Measurements from ENCODE around the gene PDK2. TPM values are rescaled to one million over a fixed set of nuclear protein-coding genes. Genes with fewer than 3 reads are reported as not detected.

The PDK2 gene
- total and polyA plus RNA-seq, 10 of the 15 experiments (the other 5 are each of a cell fraction or from before 2014, with no cell fraction given), result 0.98 to 22.6 (median 12.3) TPM

DNA sequence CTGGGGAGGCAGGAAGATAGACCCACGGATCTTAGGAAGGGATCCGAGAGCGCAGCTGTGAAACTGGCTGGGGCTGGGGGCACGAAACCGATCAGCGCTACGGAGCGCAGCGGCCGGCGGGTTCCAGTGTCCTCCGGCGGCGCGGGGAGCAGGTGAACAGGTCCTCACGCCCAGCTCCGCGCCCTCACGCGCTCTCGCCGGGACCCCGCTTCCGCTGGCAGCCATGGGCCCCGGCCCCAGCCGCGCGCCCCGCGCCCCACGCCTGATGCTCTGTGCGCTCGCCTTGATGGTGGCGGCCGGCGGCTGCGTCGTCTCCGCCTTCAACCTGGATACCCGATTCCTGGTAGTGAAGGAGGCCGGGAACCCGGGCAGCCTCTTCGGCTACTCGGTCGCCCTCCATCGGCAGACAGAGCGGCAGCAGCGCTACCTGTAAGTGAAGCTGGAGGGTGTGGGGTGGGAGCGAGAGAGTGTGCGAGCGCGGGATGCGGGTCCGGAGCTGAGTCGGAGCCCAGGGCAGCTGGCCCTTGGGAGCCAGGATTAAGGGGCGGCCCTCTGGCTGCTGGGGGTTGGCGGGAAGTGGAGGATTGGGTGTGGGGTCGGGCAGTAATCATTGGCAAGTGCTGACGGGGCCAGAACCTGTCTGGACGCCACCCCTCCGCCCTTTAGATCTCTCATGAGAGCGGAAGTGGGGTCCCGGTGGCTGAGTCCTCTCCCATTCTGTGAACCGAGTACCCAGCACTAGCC is 38.8 kb upstream of the PDK2 start (continued):
- TF ChIP-seq RAD21 (IDR thresholded peaks at IDR 0.05; ENCODE audit: insufficient read depth, low read depth, low read length), result 0 out of 2 replicates have a peak, but pooled peaks have one; percentile 28
- no peak for TF ChIP-seq TCF3 (IDR thresholded peaks at IDR 0.05; ENCODE audit: borderline replicate concordance, insufficient read depth, low read depth, low read length)
- TF ChIP-seq YBX1 (IDR thresholded peaks at IDR 0.05), result no peak
- peak; percentile 59; the same call in 1 of the 2 replicates for TF ChIP-seq SMARCA5 (IDR thresholded peaks at IDR 0.05)
- TF ChIP-seq EED (IDR thresholded peaks at IDR 0.05; ENCODE audit: low read depth), result peak; percentile 50; the same call in 1 of the 2 replicates
- TF ChIP-seq FOXK2 (IDR thresholded peaks at IDR 0.05), result no peak
- TF ChIP-seq MYC (IDR thresholded peaks at IDR 0.05; ENCODE audit: insufficient read depth, insufficient read length, insufficient replicate concordance, low read length, severe bottlenecking), result peak; percentile 34
- TF ChIP-seq, protein P1, sequence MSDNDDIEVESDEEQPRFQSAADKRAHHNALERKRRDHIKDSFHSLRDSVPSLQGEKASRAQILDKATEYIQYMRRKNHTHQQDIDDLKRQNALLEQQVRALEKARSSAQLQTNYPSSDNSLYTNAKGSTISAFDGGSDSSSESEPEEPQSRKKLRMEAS (IDR thresholded peaks at IDR 0.05; ENCODE audit: low read depth, low read length), result no peak
- TF ChIP-seq, protein P2, sequence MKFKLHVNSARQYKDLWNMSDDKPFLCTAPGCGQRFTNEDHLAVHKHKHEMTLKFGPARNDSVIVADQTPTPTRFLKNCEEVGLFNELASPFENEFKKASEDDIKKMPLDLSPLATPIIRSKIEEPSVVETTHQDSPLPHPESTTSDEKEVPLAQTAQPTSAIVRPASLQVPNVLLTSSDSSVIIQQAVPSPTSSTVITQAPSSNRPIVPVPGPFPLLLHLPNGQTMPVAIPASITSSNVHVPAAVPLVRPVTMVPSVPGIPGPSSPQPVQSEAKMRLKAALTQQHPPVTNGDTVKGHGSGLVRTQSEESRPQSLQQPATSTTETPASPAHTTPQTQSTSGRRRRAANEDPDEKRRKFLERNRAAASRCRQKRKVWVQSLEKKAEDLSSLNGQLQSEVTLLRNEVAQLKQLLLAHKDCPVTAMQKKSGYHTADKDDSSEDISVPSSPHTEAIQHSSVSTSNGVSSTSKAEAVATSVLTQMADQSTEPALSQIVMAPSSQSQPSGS (IDR thresholded peaks at IDR 0.05; ENCODE audit: low read length), result no peak
- TF ChIP-seq MTA3 (IDR thresholded peaks at IDR 0.05; ENCODE audit: borderline replicate concordance, low read length), result no peak
- TF ChIP-seq ZNF384 (IDR thresholded peaks at IDR 0.05; ENCODE audit: borderline replicate concordance, low read depth, low read length), result no peak
- no peak for TF ChIP-seq SIN3A (IDR thresholded peaks at IDR 0.05; ENCODE audit: low read depth, low read length)
- TF ChIP-seq TCF12 (IDR thresholded peaks at IDR 0.05; ENCODE audit: low read depth, low read length), result no peak
- TF ChIP-seq, protein P3, sequence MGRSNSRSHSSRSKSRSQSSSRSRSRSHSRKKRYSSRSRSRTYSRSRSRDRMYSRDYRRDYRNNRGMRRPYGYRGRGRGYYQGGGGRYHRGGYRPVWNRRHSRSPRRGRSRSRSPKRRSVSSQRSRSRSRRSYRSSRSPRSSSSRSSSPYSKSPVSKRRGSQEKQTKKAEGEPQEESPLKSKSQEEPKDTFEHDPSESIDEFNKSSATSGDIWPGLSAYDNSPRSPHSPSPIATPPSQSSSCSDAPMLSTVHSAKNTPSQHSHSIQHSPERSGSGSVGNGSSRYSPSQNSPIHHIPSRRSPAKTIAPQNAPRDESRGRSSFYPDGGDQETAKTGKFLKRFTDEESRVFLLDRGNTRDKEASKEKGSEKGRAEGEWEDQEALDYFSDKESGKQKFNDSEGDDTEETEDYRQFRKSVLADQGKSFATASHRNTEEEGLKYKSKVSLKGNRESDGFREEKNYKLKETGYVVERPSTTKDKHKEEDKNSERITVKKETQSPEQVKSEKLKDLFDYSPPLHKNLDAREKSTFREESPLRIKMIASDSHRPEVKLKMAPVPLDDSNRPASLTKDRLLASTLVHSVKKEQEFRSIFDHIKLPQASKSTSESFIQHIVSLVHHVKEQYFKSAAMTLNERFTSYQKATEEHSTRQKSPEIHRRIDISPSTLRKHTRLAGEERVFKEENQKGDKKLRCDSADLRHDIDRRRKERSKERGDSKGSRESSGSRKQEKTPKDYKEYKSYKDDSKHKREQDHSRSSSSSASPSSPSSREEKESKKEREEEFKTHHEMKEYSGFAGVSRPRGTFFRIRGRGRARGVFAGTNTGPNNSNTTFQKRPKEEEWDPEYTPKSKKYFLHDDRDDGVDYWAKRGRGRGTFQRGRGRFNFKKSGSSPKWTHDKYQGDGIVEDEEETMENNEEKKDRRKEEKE (IDR thresholded peaks at IDR 0.05), result no peak
- TF ChIP-seq TCF7 (IDR thresholded peaks at IDR 0.05; ENCODE audit: borderline replicate concordance), result no peak
- TF ChIP-seq POLR2AphosphoS5 (IDR thresholded peaks at IDR 0.05; ENCODE audit: low read length), result no peak
- TF ChIP-seq POU2F2 (IDR thresholded peaks at IDR 0.05; ENCODE audit: borderline replicate concordance, low read depth, low read length), result no peak
- TF ChIP-seq, protein P4, sequence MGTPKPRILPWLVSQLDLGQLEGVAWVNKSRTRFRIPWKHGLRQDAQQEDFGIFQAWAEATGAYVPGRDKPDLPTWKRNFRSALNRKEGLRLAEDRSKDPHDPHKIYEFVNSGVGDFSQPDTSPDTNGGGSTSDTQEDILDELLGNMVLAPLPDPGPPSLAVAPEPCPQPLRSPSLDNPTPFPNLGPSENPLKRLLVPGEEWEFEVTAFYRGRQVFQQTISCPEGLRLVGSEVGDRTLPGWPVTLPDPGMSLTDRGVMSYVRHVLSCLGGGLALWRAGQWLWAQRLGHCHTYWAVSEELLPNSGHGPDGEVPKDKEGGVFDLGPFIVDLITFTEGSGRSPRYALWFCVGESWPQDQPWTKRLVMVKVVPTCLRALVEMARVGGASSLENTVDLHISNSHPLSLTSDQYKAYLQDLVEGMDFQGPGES (IDR thresholded peaks at IDR 0.05), result no peak
- TF ChIP-seq, protein P5, sequence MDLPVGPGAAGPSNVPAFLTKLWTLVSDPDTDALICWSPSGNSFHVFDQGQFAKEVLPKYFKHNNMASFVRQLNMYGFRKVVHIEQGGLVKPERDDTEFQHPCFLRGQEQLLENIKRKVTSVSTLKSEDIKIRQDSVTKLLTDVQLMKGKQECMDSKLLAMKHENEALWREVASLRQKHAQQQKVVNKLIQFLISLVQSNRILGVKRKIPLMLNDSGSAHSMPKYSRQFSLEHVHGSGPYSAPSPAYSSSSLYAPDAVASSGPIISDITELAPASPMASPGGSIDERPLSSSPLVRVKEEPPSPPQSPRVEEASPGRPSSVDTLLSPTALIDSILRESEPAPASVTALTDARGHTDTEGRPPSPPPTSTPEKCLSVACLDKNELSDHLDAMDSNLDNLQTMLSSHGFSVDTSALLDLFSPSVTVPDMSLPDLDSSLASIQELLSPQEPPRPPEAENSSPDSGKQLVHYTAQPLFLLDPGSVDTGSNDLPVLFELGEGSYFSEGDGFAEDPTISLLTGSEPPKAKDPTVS (IDR thresholded peaks at IDR 0.05; ENCODE audit: low read depth, low read length), result no peak
- no peak for TF ChIP-seq HDAC2 (IDR thresholded peaks at IDR 0.05)
- no peak for TF ChIP-seq IKZF2 (IDR thresholded peaks at IDR 0.05)
- TF ChIP-seq SP1 (IDR thresholded peaks at IDR 0.05; ENCODE audit: low read depth, low read length), result no peak
- no peak for TF ChIP-seq HCFC1 (IDR thresholded peaks at IDR 0.05; ENCODE audit: low read length)
